HK-2 (cell line): Measurements from ENCODE around the gene BRD7.

Experiments used
- DNase-seq: peaks from one replicate; pipeline ENCODE4 v3.0.0-alpha.2; 2018; ENCODE audit not compliant: unreplicated experiment

BRD7 gene

GRCh38 chr16:50272687-50273381, 96.0 kb downstream of the BRD7 start:
- DNase-seq = no peak

GRCh38 chr16:50272111-50272571, 96.6 kb downstream of the BRD7 start:
- DNase-seq = no peak

GRCh38 chr16:50271148-50272041, 97.4 kb downstream of the BRD7 start:
- DNase-seq = no peak

- no peak for DNase-seq
Observed at GRCh38 chr16:50270510-50271147, 98.2 kb downstream of the BRD7 start.

- DNase-seq = no peak
Observed at GRCh38 chr16:50269769-50270509, 98.8 kb downstream of the BRD7 start.

- no peak for DNase-seq
Observed at GRCh38 chr16:50269061-50269705, 99.6 kb downstream of the BRD7 start.

GRCh38 chr16:50268352-50268751, 100.4 kb downstream of the BRD7 start:
- no peak for DNase-seq

GRCh38 chr16:50267651-50268050, 101.1 kb downstream of the BRD7 start:
- DNase-seq = no peak

- no peak for DNase-seq
Observed at GRCh38 chr16:50267151-50267631, 101.6 kb downstream of the BRD7 start.

- DNase-seq = peak; percentile 90
Observed at GRCh38 chr16:50266337-50267091, 102.3 kb downstream of the BRD7 start, which contains the start of gene ADCY7. TSS of gene ADCY7 (plus strand) at chr16:50266551. CDS start at chr16:50288180, 21,629 bp downstream.
